Measurements from ENCODE around the gene NPAS2. TPM values are rescaled to one million over a fixed set of nuclear protein-coding genes. Genes with fewer than 3 reads are reported as not detected.

NPAS2 gene
- total RNA-seq, 1 donor from 2014 or later, result 11.4 TPM

DNA sequence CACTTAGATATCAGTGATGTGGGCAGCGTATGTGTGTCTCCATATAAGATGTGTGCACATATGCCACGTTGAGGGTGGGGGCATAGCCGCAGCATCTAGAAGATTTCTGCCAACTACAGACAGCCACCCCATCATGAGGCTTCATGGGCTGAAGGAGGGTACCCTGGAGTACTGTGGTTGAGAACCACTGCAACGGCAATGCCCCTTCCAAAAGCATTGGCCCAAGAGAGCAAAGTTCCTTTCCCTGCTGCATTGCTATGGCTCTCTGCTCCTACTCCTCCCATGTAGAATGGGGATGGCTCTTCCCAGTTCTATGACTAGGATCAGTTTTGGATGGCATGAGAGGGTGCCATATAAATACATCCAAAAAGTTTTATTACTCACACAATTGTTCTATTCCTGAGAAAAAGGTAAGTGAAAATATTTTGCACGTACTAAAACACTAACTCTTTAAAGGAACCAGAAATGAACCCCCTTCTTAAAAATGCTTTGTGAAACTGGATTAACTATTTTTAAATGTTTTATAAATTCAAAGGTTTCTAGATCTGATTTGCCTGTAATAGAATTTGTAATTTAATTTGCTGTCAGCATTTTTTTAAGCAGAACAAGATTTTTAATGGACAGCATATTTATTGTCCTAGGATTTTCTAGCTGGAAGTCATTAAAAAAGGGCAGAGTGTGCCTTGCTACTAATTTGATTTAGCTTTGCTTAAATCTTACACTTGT is 177.7 kb downstream of the NPAS2 start:
- H3K27ac ChIP-seq, result no peak overlapping the region
- H3K36me3 ChIP-seq, result peaks cover 4% of the 10 kb centered on the region
- H3K9me3 ChIP-seq, result no peaks in the 10 kb centered on the region
- no peaks in the 10 kb centered on the region for H3K27me3 ChIP-seq
- TF ChIP-seq, protein P1, sequence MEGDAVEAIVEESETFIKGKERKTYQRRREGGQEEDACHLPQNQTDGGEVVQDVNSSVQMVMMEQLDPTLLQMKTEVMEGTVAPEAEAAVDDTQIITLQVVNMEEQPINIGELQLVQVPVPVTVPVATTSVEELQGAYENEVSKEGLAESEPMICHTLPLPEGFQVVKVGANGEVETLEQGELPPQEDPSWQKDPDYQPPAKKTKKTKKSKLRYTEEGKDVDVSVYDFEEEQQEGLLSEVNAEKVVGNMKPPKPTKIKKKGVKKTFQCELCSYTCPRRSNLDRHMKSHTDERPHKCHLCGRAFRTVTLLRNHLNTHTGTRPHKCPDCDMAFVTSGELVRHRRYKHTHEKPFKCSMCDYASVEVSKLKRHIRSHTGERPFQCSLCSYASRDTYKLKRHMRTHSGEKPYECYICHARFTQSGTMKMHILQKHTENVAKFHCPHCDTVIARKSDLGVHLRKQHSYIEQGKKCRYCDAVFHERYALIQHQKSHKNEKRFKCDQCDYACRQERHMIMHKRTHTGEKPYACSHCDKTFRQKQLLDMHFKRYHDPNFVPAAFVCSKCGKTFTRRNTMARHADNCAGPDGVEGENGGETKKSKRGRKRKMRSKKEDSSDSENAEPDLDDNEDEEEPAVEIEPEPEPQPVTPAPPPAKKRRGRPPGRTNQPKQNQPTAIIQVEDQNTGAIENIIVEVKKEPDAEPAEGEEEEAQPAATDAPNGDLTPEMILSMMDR (IDR thresholded peaks at IDR 0.05), result no peak
- H3K4me1 ChIP-seq, result no peaks in the 10 kb centered on the region
- DNase-seq (no peak), ATAC-seq (no peak)
- H3K4me3 ChIP-seq, result no peak overlapping the region
- intact Hi-C loops (cut with DNase I), result no loop called here

- ATAC-seq (no peak), DNase-seq (no peak)
- intact Hi-C loops (cut with DNase I), result no loop called here
- H3K9me3 ChIP-seq, result no peaks in the 10 kb centered on the region
- H3K4me1 ChIP-seq, result peaks cover 2% of the 10 kb centered on the region
- no peak overlapping the region for H3K27ac ChIP-seq
- H3K27me3 ChIP-seq, result no peaks in the 10 kb centered on the region
- peaks cover 5% of the 10 kb centered on the region for H3K36me3 ChIP-seq
- TF ChIP-seq, protein P1 (IDR thresholded peaks at IDR 0.05), result no peak
- H3K4me3 ChIP-seq, result no peak overlapping the region
These were observed 178.3 kb downstream of the NPAS2 start for GRCh38 chr2:100998235-100998573.

DNA sequence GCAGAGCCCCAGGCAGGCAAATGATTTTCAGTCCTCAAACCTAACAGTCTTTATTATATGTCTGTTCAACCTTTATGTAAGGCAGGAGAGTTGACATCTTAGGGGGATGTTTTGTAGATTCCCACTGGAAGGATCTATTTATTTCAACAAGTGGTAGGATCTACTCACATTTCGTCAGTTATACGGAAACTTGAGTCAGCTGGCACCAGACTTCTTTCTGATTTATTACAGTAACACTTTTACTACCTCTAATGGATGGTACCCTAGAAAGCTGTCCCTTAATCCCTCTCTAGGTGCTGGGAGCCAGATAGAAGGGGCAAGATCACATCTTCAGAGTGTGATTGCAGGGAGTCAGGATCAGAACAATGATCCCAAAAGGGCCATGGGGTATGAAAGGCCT is 180.1 kb downstream of the NPAS2 start:
- Histone ChIP-seq H3K27me3 (no peaks in the 10 kb centered on the region), H3K27ac (no peak overlapping the region), H3K36me3 (peaks cover 19% of the 10 kb centered on the region), H3K9me3 (no peaks in the 10 kb centered on the region), H3K4me1 (peaks cover 15% of the 10 kb centered on the region), H3K4me3 (no peak overlapping the region)
- no peak for DNase-seq
- no peak for ATAC-seq
- intact Hi-C loops (cut with DNase I), result no loop called here
- TF ChIP-seq, protein P1 (IDR thresholded peaks at IDR 0.05), result no peak

DNA sequence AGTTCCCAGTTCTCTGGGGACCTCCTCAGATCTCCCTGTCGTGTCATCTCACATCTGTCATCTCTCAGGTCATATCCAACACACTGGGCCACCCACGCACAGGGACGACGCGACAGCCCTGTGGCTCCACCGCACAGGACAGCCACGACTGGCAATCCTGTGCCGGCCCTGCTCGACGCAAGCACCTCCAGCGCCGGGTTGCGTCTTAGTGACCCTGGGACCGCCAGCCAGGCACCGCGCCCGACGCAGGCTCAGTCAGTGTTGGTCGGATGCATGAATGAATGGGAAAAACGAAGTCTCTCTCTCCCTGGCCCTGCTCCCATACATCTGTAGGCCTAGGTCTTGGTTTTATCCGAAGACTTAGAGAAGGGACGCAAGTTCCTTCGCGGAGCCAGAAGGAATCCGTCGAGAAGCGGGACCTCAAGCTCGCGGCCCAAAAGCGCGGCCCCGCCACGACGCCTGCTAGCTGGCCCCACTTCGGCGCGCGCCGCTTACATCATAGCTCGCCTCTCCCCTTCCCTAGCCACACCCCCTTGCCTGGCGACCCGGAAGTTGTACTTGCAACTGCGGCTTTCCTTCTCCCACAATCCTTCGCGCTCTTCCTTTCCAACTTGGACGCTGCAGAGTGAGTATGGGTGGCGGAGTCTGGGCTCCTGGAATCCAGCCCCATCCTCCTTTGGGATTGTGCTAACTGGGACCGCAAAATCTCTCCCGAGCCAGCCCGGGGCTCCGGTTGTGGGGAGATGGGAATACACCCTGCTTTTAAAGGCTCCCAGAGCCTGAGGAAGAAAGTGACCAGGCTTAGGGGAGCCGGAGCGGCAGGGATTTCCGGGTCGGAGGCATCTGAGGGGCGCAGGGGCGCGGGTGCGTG is 182.0 kb downstream of the NPAS2 start, which contains the start of gene RPL31:
Gene RPL31 (plus strand): TSS at position 599 of the 871 bp plus-strand sequence. CDS start 413 bp downstream, outside the sequence.
- H3K27ac ChIP-seq, result peak within 1 kb of the TSS; percentile 92
- intact Hi-C loops (cut with DNase I), result no loop called here
- H3K9me3 ChIP-seq, result no peaks in the 10 kb centered on the region
- peak; percentile 99 for DNase-seq
- peak; percentile 98 for ATAC-seq
- TF ChIP-seq, protein P1 (IDR thresholded peaks at IDR 0.05), result no peak
- H3K36me3 ChIP-seq, result peaks cover 38% of the 10 kb centered on the region
- peak within 1 kb of the TSS; percentile 93 for H3K4me3 ChIP-seq
- no peaks in the 10 kb centered on the region for H3K27me3 ChIP-seq
- peaks cover 24% of the 10 kb centered on the region for H3K4me1 ChIP-seq

- no peaks in the 10 kb centered on the region for H3K9me3 ChIP-seq
These were observed 182.8 kb downstream of the NPAS2 start for GRCh38 chr2:101002562-101003277.

More at GRCh38 chr2:101002562-101003277, 182.8 kb downstream of the NPAS2 start:
- no peak for ATAC-seq
- H3K4me1 ChIP-seq, result peaks cover 24% of the 10 kb centered on the region
- no peaks in the 10 kb centered on the region for H3K27me3 ChIP-seq
- H3K27ac ChIP-seq, result peak overlapping the region; percentile 92
- peaks cover 46% of the 10 kb centered on the region for H3K36me3 ChIP-seq
- DNase-seq, result no peak
- intact Hi-C loops (cut with DNase I), result no loop called here
- peak overlapping the region; percentile 93 for H3K4me3 ChIP-seq
- TF ChIP-seq, protein P1 (IDR thresholded peaks at IDR 0.05), result no peak

Measured in upper lobe of right lung (tissue), 1 donor.